WERI-Rb-1 (cell line): ENCODE results near the gene MISP.

ENCODE experiments used
- DNase-seq: peaks from one replicate; pipeline ENCODE4 v3.0.0-alpha.2; 2020
- H3K27ac ChIP-seq: fragments of 250-450 bp; sonication (Bioruptor Pico); 2 replicates; pipeline ENCODE4 v1.5.1; 2020; ENCODE audit warnings: mild to moderate bottlenecking, moderate library complexity
- H3K27me3 ChIP-seq: fragments of 250-450 bp; sonication (Bioruptor Pico); 2 replicates; pipeline ENCODE4 v1.5.1; 2021; ENCODE audit warnings: mild to moderate bottlenecking, low read depth, moderate library complexity; ENCODE audit not compliant: insufficient read depth, severe bottlenecking
- H3K36me3 ChIP-seq: fragments of 250-450 bp; sonication (Bioruptor Pico); 2 replicates; pipeline ENCODE4 v1.5.1; 2020; ENCODE audit warnings: mild to moderate bottlenecking, moderate library complexity
- H3K4me3 ChIP-seq: 2 replicates; pipeline ENCODE4 v1.5.1; 2011; ENCODE audit warnings: low read depth, mild to moderate bottlenecking, control low read depth, low read length
- H3K9me3 ChIP-seq: fragments of 250-450 bp; sonication (Bioruptor Pico); 2 replicates; pipeline ENCODE4 v1.5.1; 2021; ENCODE audit warnings: mild to moderate bottlenecking, moderate library complexity; ENCODE audit not compliant: severe bottlenecking
- TF ChIP-seq, protein P1 (sequence below): IDR thresholded peaks from 2 replicates; pipeline ENCODE4 v1.5.1; 2011; ENCODE audit warnings: low read depth, mild to moderate bottlenecking, control low read depth, inconsistent platforms, low read length

MISP gene

DNA sequence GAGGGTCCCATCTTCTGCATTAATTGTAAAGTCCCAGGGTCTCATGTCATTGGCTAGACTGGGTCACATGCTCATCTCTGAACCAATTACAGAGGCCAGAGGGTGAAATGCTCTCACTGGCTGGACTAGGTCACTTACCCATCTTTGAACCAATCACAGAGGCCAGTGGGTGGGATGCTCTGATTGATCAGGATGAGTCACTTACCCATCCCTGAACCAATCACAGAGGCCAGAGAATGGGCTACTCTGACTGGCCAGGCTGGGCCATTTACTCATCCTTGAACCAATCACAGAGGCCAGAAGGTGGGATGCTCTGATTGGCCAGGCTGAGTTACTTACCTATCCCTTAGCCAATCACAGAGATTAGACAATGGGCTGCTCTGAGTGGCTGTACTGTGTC is 5.3 kb downstream of the MISP start:
- TF ChIP-seq, protein P1, sequence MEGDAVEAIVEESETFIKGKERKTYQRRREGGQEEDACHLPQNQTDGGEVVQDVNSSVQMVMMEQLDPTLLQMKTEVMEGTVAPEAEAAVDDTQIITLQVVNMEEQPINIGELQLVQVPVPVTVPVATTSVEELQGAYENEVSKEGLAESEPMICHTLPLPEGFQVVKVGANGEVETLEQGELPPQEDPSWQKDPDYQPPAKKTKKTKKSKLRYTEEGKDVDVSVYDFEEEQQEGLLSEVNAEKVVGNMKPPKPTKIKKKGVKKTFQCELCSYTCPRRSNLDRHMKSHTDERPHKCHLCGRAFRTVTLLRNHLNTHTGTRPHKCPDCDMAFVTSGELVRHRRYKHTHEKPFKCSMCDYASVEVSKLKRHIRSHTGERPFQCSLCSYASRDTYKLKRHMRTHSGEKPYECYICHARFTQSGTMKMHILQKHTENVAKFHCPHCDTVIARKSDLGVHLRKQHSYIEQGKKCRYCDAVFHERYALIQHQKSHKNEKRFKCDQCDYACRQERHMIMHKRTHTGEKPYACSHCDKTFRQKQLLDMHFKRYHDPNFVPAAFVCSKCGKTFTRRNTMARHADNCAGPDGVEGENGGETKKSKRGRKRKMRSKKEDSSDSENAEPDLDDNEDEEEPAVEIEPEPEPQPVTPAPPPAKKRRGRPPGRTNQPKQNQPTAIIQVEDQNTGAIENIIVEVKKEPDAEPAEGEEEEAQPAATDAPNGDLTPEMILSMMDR = no peak
- Histone ChIP-seq H3K4me3 (no peak overlapping the region), H3K9me3 (peaks cover 17% of the 10 kb centered on the region), H3K36me3 (no peaks in the 10 kb centered on the region), H3K27me3 (no peaks in the 10 kb centered on the region), H3K27ac (no peak overlapping the region)
- DNase-seq = no peak

GRCh38 chr19:756821-757688 is 6.1 kb downstream of the MISP start:
- no peak for DNase-seq
- Histone ChIP-seq H3K4me3 (no peak overlapping the region), H3K9me3 (peaks cover 20% of the 10 kb centered on the region), H3K27ac (no peak overlapping the region), H3K27me3 (no peaks in the 10 kb centered on the region), H3K36me3 (no peaks in the 10 kb centered on the region)
- TF ChIP-seq, protein P1 = no peak

GRCh38 chr19:757811-758668 is 7.1 kb downstream of the MISP start:
- DNase-seq = no peak
- no peak overlapping the region for H3K4me3 ChIP-seq
- TF ChIP-seq, protein P1 = no peak
- H3K36me3 ChIP-seq = no peaks in the 10 kb centered on the region
- no peak overlapping the region for H3K27ac ChIP-seq
- H3K9me3 ChIP-seq = peaks cover 20% of the 10 kb centered on the region
- no peaks in the 10 kb centered on the region for H3K27me3 ChIP-seq

GRCh38 chr19:763181-763580 is 12.3 kb downstream of the MISP start:
- Histone ChIP-seq H3K36me3 (no peaks in the 10 kb centered on the region), H3K4me3 (no peak overlapping the region), H3K9me3 (peaks cover 12% of the 10 kb centered on the region), H3K27ac (no peak overlapping the region), H3K27me3 (no peaks in the 10 kb centered on the region)
- no peak for DNase-seq
- TF ChIP-seq, protein P1 = no peak

DNA sequence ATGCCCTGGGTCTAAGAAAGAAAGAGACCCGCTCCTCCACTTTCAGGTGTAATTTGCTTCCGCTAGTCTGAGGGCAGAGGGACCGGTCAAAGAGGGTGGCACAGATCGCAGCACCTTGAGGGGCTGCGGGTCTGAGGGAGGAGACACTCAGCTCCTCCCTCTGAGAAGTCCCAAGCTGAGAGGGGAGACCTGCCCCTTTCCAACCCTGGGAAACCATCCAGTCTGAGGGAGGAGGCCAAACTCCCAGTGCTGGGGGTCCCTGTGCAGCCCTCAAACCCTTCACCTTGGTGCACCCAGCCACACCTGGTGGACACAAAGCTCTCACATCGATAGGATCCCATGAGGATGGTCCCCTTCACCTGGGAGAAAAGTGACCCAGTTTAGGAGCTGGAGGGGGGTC is 13.0 kb downstream of the MISP start:
- H3K4me3 ChIP-seq = no peak overlapping the region
- DNase-seq = no peak
- TF ChIP-seq, protein P1 = no peak
- H3K27me3 ChIP-seq = no peaks in the 10 kb centered on the region
- H3K9me3 ChIP-seq = peaks cover 6% of the 10 kb centered on the region
- H3K27ac ChIP-seq = no peak overlapping the region
- no peaks in the 10 kb centered on the region for H3K36me3 ChIP-seq
